MV-4-11 (cell line): ENCODE results near the gene LARP7.
"Not testable (repeated sequence)": the region's sequence is repeated elsewhere in the genome, so short reads cannot be mapped to it uniquely, and the experiment has no call there.

ENCODE experiments used
- DNase-seq: peaks from one replicate; lab custom pipeline; 2025; lab: John Stamatoyannopoulos, UW

Gene LARP7

DNA sequence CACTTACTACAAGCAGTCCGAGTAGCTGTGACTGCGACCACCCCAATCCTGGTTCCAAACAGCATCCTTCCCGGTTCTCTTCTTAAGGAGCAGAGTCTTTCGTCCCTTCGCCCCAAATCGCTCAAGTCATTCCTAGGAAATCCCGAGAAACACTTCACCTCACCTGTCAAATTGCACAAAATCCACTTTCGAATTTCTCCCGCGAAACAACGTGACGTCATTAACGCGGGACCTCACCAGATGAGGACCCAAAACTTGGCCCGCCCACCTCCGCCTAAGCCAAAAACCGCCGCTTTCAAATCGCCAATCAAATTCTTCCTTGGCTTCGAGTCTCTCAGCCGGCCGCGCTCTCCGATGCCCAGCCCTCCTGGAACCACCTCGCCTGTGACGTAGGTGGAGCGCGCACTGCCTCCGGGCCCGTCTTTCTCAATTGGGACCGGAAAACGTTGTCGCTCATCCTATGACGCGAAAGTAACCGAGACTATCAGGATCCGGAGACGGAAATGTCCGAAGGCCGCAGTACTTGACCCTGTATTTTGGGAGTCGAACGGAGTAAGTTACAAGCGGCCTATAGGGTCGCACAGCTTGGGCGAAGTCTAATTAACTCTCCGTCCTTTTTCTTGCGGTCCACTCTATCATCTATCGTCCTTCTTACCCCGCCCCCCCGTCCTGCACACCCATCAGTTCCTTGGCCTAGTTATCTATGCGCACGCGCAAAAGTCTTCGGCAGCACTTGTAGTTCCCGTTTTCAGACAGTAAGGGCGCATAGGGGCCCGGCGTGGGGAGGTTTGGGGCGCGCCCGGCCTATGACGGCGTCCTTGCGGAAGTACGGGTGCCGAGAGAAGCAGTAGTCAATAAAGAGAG lies at the start of gene LARP7, which contains the start of gene ZGRF1:
TSS of gene LARP7 (plus strand) at position 456 of the 864 bp plus-strand sequence. CDS start 7,527 bp downstream, outside the sequence.
TSS of gene ZGRF1 (minus strand) at position 222 of the 864 bp plus-strand sequence. CDS start 3,733 bp downstream, outside the sequence.
- peak; percentile 99 for DNase-seq

DNA sequence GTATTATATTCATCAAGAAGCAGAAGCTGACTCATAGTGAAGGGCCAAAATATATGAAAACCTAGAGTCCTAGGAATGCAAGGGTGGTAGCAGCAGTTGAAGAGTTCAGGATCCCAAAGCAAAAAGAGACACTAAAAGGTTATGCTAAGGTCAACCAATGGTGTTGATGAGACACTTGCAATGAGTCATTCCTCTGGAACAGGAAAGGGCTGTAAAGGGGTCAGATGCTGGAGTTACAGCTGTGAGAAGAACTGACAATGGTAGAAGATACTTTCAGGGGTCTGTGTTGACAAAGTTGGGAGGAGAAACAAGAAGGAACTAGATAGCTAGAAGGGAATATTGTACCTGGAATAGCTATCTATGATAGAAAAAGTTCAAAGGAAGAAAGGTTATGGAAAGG lies 47.7 kb upstream of the LARP7 start:
- peak; percentile 62 for DNase-seq

GRCh38 chr4:112591593-112591992 lies 45.4 kb upstream of the LARP7 start:
- no peak for DNase-seq

DNA sequence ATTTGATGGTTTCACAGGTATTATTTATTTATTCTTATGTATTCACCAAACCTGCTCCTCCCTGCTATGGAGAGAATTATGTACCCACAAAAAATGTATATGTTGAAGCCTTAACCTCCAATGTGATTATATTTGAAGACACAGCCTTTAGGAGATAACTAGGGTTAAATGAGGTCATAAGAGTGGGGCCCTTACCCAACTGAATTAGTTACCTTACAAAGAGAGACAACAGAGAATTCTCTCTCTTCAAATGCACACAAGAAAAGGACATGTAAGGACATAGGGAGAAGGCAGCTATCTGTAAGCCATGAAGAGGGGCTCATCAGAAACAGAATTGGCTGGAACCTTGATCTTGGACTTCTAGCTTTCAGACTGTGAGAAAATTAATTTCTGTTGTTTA lies 44.2 kb upstream of the LARP7 start:
- DNase-seq, result no peak

GRCh38 chr4:112593438-112594133 lies 43.4 kb upstream of the LARP7 start:
- DNase-seq, result no peak

- DNase-seq, result no peak
These were observed 42.0 kb upstream of the LARP7 start for GRCh38 chr4:112594993-112595392.

DNA sequence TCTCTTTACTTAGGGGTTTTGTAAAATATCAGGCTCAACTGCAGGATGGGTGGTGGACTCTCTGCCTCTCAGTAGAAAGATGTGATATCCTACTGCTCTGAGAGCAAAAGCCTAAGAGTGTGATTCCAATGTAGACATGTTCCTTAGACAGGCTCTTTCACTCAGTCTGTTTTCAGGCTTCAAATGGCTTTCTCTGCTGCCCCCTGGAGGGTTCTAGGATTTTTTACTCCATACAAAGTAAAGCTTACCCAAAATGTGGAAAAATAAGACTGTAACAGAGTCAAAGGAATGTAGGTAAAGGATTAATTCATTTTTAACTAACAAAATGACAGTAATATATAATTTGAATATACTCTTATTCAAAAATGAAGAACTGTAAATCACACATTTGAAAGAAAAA lies 32.4 kb upstream of the LARP7 start:
- peak; percentile 33 for DNase-seq

- not testable (repeated sequence) for DNase-seq
These were observed 24.1 kb upstream of the LARP7 start for GRCh38 chr4:112612814-112613213.

- DNase-seq, result no peak
These were observed 20.0 kb upstream of the LARP7 start for GRCh38 chr4:112616984-112617383.

GRCh38 chr4:112626228-112626627 lies 10.7 kb upstream of the LARP7 start:
- no peak for DNase-seq

DNA sequence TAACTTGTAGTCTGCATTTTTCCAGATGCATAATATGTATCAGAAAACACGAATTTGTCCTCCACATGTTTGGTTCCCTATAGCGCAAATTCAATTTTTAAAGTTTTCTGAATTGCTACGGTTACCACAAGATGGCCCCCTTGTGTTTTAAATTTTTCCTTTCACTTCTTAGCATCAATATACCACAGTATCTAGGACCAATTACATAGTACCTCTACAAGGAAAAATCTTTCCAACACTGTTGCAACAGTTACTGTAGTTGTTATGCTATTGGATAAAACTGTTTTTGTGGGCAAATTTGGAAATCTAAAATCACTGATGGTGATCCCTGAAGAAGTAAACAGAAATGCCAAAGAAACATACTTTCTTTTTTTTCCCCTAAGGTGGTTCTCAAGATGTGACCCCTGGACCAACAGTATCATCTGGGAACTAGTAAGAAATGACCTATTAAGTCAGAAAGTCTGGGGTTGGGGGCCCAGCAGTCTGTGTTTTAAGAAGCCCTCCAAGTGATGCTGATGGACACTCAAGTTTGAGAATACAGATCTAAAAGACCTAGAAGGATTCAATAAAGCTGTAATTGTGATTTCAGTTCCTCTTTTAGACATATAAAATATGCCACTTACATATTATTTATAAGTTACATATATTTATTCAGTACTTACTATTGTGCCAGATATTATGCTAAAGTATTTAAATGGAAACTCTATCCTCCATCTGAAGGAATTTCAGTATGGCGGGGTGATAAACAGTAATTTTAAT lies 3.3 kb upstream of the LARP7 start:
- DNase-seq, result peak; percentile 25

- DNase-seq, result no peak
These were observed 566 bp downstream of the LARP7 start for GRCh38 chr4:112637552-112637866.

DNA sequence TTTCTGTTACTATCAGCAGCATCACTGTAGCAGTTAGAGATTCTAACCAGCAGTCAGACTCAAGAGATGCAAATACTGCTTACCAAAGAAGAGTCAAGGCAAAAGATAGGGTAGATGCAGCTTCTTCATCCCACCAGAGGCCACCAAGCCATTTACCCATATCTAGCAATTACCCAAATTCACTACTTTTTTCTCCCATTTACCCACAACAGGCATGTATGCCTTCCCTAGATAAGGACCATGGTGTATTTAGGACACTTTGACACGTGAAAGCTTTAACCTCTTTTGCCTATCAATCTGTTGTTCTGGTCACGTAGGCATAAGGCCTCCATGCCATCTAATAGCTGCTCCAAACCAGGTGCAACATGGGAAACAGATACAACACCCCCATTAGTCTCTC lies 5.6 kb downstream of the LARP7 start:
- no peak for DNase-seq

- not testable (repeated sequence) for DNase-seq
These were observed 7.9 kb downstream of the LARP7 start for GRCh38 chr4:112644595-112645535.

- no peak for DNase-seq
These were observed 8.8 kb downstream of the LARP7 start for GRCh38 chr4:112645541-112646329.

DNA sequence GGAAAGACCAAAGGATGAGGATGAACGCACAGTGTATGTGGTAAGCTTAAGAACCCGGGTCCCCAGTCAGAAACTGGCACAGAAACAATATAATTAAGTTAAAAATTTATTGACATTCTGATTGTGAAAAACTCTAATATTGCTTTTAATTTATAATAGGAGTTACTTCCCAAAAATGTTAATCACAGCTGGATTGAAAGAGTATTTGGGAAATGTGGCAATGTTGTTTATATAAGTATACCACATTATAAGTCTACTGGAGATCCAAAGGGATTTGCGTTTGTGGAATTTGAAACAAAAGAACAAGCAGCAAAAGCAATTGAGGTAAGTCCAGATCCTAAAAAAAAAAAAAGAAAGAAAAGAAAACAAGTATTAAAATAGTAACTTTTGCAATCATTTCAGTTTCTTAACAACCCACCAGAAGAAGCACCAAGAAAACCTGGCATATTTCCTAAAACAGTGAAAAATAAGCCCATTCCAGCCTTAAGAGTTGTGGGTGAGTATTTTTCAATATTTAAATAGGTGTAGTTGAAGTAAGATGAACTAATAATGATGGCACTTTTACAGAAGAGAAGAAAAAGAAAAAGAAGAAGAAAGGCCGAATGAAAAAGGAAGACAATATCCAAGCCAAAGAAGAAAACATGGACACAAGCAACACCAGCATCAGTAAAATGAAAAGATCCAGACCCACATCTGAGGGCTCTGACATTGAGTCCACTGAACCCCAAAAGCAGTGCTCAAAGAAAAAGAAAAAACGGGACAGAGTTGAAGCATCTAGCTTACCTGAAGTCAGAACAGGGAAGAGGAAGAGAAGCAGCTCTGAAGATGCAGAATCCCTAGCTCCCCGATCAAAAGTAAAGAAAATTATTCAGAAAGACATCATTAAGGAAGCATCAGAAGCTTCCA lies 9.9 kb downstream of the LARP7 start:
- no peak for DNase-seq

DNA sequence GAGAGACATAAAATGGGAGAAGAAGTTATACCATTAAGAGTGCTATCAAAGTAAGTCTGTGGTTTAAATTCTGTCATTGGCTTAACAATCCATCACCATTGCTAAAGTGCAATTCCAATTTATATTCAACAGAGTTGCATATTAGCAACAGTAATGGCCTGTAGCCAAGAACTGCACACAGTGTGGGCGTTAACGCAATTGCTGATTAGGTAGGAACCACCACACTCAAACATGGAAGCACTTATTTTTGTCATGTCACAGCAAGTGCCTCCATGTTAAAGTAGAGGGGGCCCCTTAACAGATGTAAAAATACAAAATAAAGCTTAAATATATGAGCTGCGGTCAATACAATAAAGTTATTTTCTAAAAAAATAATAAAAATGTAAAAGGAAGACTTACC lies 10.8 kb downstream of the LARP7 start:
- DNase-seq, result no peak

GRCh38 chr4:112648263-112649054 lies 11.5 kb downstream of the LARP7 start:
- DNase-seq, result no peak

DNA sequence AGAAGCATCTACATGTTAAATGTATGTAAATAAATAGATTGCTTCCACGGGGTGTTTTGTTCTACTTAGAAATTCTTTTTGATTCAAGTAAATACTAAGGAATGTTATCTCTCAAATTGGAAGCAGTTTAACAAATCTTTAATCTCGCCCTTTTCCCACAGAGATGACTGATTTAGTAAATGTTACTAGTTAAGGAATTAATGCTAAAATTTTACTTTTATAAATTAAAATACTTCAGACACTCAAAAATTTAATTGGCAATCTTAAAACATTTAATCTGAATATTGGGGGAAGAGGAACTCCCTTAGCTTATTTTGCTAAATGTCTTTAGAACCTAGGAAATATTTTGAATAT lies 12.1 kb downstream of the LARP7 start:
- DNase-seq, result no peak
